Measurements from ENCODE around the gene ANKRD33B. TPM values are rescaled to one million over a fixed set of nuclear protein-coding genes. Genes with fewer than 3 reads are reported as not detected.

ANKRD33B gene
- total RNA-seq, 1 experiment from 2014 or later = 0.75 TPM

DNA sequence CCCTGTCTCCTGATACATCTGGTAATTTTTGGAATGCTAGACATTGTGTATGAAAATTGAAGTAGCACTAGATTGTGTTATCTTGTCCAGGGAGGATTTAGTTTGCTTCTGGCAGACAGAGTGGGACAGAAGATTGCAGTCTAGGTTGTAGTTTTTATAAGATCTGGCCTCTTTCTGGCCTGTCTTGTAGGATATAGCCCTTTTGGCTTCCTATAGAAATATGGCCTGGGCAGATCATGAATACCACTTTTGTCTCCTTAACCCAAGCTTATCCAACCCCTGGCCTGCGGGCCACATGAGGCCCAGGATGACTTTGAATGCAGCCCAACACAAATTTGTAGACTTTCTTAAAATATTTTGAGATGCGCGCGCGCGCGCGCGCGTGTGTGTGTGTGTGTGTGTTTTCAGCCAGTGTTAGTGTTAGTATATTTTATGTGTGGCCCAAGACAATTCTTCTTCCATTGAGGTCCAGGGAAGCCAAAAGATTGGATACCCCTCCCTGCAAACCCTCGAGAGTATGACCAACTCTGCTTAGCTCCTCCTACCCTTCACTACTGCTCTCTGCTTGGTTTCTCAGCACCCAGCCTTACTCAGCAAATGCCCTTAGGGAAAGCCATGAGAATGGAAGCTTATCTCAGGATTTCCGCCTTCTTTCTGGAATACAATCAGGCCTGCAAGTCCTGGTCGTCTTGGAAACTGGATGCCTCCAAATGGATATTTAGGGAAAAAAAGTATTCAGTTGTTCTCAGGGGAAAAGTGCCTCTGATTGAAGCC is 26.5 kb downstream of the ANKRD33B start:
- no peak for TF ChIP-seq EZH2 (IDR thresholded peaks at IDR 0.05; ENCODE audit: borderline replicate concordance, low read depth, low read length, poor library complexity, severe bottlenecking)
- TF ChIP-seq, protein P1, sequence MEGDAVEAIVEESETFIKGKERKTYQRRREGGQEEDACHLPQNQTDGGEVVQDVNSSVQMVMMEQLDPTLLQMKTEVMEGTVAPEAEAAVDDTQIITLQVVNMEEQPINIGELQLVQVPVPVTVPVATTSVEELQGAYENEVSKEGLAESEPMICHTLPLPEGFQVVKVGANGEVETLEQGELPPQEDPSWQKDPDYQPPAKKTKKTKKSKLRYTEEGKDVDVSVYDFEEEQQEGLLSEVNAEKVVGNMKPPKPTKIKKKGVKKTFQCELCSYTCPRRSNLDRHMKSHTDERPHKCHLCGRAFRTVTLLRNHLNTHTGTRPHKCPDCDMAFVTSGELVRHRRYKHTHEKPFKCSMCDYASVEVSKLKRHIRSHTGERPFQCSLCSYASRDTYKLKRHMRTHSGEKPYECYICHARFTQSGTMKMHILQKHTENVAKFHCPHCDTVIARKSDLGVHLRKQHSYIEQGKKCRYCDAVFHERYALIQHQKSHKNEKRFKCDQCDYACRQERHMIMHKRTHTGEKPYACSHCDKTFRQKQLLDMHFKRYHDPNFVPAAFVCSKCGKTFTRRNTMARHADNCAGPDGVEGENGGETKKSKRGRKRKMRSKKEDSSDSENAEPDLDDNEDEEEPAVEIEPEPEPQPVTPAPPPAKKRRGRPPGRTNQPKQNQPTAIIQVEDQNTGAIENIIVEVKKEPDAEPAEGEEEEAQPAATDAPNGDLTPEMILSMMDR (conservative IDR thresholded peaks at IDR 0.05; ENCODE audit: low read depth, low read length) = no peak
- no peaks in the 10 kb centered on the region for H3K36me3 ChIP-seq (ENCODE audit: insufficient read depth, low read length, poor library complexity, severe bottlenecking)
- POLR2A ChIA-PET (ENCODE audit: low non-redundant PET) = no interaction called here
- CTCF ChIA-PET = no interaction called here
- no peaks in the 10 kb centered on the region for H3K27me3 ChIP-seq (replicated peaks; ENCODE audit: insufficient read depth, low read depth, low read length, poor library complexity)
- H3K4me3 ChIP-seq (ENCODE audit: low read depth, low read length, poor library complexity, severe bottlenecking) = no peak overlapping the region
- DNase-seq (ENCODE audit: low spot score) = no peak
- no peaks in the 10 kb centered on the region for H3K4me1 ChIP-seq (ENCODE audit: insufficient read depth, low read length, poor library complexity, severe bottlenecking)
- no peaks in the 10 kb centered on the region for H3K9me3 ChIP-seq (ENCODE audit: low read depth, low read length, poor library complexity, severe bottlenecking)
- no TSS peak for BruUV-seq (replicated peaks)
- H3K27ac ChIP-seq (ENCODE audit: low read depth, low read length, poor library complexity, severe bottlenecking) = no peak overlapping the region
- intact Hi-C loops (cut with micrococcal nuclease; ENCODE audit: unreplicated experiment) = no loop called here

DNA sequence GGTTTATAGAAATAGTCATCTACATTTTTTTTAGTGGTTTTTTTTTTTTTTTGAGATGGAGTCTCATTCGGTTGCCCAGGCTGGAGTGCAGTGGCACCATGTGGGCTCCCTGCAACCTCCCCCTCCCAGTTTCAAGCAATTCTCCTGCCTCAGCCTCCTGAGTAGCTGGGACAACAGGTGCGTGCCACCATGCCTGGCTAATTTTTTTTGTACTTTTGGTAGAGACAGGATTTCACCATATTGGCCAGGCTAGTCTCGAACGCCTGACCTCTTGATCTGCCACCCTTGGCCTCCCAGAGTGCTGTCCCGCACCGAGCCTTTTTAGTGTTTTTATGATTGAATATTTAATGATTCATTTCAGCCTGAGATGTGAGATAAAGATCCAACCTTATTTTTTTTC is 27.3 kb downstream of the ANKRD33B start:
- DNase-seq (ENCODE audit: low spot score) = no peak
- Histone ChIP-seq H3K4me1 (ENCODE audit: insufficient read depth, low read length, poor library complexity, severe bottlenecking) (no peaks in the 10 kb centered on the region), H3K4me3 (ENCODE audit: low read depth, low read length, poor library complexity, severe bottlenecking) (no peak overlapping the region), H3K9me3 (ENCODE audit: low read depth, low read length, poor library complexity, severe bottlenecking) (no peaks in the 10 kb centered on the region), H3K27me3 (replicated peaks; ENCODE audit: insufficient read depth, low read depth, low read length, poor library complexity) (no peaks in the 10 kb centered on the region), H3K27ac (ENCODE audit: low read depth, low read length, poor library complexity, severe bottlenecking) (no peak overlapping the region), H3K36me3 (ENCODE audit: insufficient read depth, low read length, poor library complexity, severe bottlenecking) (no peaks in the 10 kb centered on the region)
- TF ChIP-seq, protein P1 (conservative IDR thresholded peaks at IDR 0.05; ENCODE audit: low read depth, low read length) = no peak
- TF ChIP-seq EZH2 (IDR thresholded peaks at IDR 0.05; ENCODE audit: borderline replicate concordance, low read depth, low read length, poor library complexity, severe bottlenecking) = no peak
- POLR2A ChIA-PET (ENCODE audit: low non-redundant PET) = no interaction called here
- intact Hi-C loops (cut with micrococcal nuclease; ENCODE audit: unreplicated experiment) = no loop called here
- CTCF ChIA-PET = no interaction called here
- no TSS peak for BruUV-seq (replicated peaks)

DNA sequence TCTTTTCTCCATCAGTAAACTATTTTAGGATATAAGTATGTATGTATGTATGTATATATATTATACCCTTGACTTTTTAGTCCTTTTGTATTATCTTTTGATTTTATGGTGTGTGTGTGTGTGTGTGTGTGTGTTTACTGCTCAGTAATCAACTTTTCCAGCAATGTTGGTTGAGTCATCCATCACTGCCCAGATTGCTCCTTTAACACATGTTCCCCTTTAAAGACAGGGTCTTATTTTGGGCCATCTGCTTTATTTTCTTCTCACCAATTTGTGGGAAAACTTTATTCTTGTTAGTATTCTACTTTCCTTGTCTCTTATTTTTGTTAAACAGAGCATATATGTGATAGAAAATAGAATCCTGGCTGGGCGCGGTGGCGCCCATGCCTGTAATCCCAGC is 28.1 kb downstream of the ANKRD33B start:
- no peak for DNase-seq (ENCODE audit: low spot score)
- CTCF ChIA-PET = no interaction called here
- BruUV-seq (replicated peaks) = no TSS peak
- intact Hi-C loops (cut with micrococcal nuclease; ENCODE audit: unreplicated experiment) = no loop called here
- Histone ChIP-seq H3K27ac (ENCODE audit: low read depth, low read length, poor library complexity, severe bottlenecking) (no peak overlapping the region), H3K36me3 (ENCODE audit: insufficient read depth, low read length, poor library complexity, severe bottlenecking) (no peaks in the 10 kb centered on the region), H3K27me3 (replicated peaks; ENCODE audit: insufficient read depth, low read depth, low read length, poor library complexity) (no peaks in the 10 kb centered on the region), H3K9me3 (ENCODE audit: low read depth, low read length, poor library complexity, severe bottlenecking) (no peaks in the 10 kb centered on the region), H3K4me1 (ENCODE audit: insufficient read depth, low read length, poor library complexity, severe bottlenecking) (no peaks in the 10 kb centered on the region), H3K4me3 (ENCODE audit: low read depth, low read length, poor library complexity, severe bottlenecking) (no peak overlapping the region)
- TF ChIP-seq EZH2 (IDR thresholded peaks at IDR 0.05; ENCODE audit: borderline replicate concordance, low read depth, low read length, poor library complexity, severe bottlenecking) = no peak
- TF ChIP-seq, protein P1 (conservative IDR thresholded peaks at IDR 0.05; ENCODE audit: low read depth, low read length) = no peak
- POLR2A ChIA-PET (ENCODE audit: low non-redundant PET) = no interaction called here

Data from A673 (cell line).